Stimulated activated CD8-positive, alpha-beta memory T cell treated with anti-CD3 and anti-CD28 coated beads, Interleukin-12 subunit alpha, Interleukin-12 subunit beta, amount 100 ng/mL, for 24 hours (primary cell): Measurements from ENCODE around the gene SIRPG.
"Not testable (repeated sequence)": the region's sequence is repeated elsewhere in the genome, so short reads cannot be mapped to it uniquely, and the experiment has no call there.

Source experiments
- DNase-seq: peaks from one replicate; pipeline ENCODE4 v3.0.0-alpha.2; 2020; ENCODE audit errors: extremely low read depth

The SIRPG gene

GRCh38 chr20:1657556-1658334, at the start of gene SIRPG:
Gene SIRPG, minus strand, starts transcription at chr20:1657779. Its CDS starts 65 bp downstream, at chr20:1657714.
- DNase-seq, result no peak

- not testable (repeated sequence) for DNase-seq
Measured at GRCh38 chr20:1706887-1707286, 49.3 kb upstream of the SIRPG start.

- no peak for DNase-seq
Measured at GRCh38 chr20:1706079-1706478, 48.5 kb upstream of the SIRPG start.

GRCh38 chr20:1702855-1703254, 45.3 kb upstream of the SIRPG start:
- no peak for DNase-seq

- DNase-seq, result no peak
Measured at GRCh38 chr20:1702328-1702727, 44.7 kb upstream of the SIRPG start.

- no peak for DNase-seq
Measured at GRCh38 chr20:1700990-1701389, 43.4 kb upstream of the SIRPG start.

- DNase-seq, result no peak
Measured at GRCh38 chr20:1697592-1697991, 40.0 kb upstream of the SIRPG start.

- DNase-seq, result no peak
Measured at GRCh38 chr20:1696521-1697209, 39.1 kb upstream of the SIRPG start.

GRCh38 chr20:1694672-1695071, 37.1 kb upstream of the SIRPG start:
- DNase-seq, result no peak

GRCh38 chr20:1693427-1693826, 35.8 kb upstream of the SIRPG start:
- no peak for DNase-seq

GRCh38 chr20:1689721-1690120, 32.1 kb upstream of the SIRPG start:
- no peak for DNase-seq

GRCh38 chr20:1688886-1689538, 31.4 kb upstream of the SIRPG start:
- DNase-seq, result no peak

- DNase-seq, result no peak
Measured at GRCh38 chr20:1687053-1687452, 29.5 kb upstream of the SIRPG start.

- no peak for DNase-seq
Measured at GRCh38 chr20:1686151-1686748, 28.7 kb upstream of the SIRPG start.

GRCh38 chr20:1685304-1686052, 27.9 kb upstream of the SIRPG start:
- no peak for DNase-seq

GRCh38 chr20:1684872-1685271, 27.3 kb upstream of the SIRPG start:
- no peak for DNase-seq

GRCh38 chr20:1676650-1677049, 19.1 kb upstream of the SIRPG start:
- no peak for DNase-seq

GRCh38 chr20:1674990-1675780, 17.6 kb upstream of the SIRPG start:
- no peak for DNase-seq

GRCh38 chr20:1674361-1674760, 16.8 kb upstream of the SIRPG start:
- DNase-seq, result no peak

- DNase-seq, result no peak
Measured at GRCh38 chr20:1673424-1673823, 15.8 kb upstream of the SIRPG start.

GRCh38 chr20:1672728-1673127, 15.1 kb upstream of the SIRPG start:
- no peak for DNase-seq
